ENCODE data around the gene NPAS3. TPM values are rescaled to one million over a fixed set of nuclear protein-coding genes. Genes with fewer than 3 reads are reported as not detected.

Gene NPAS3
- total and polyA plus RNA-seq, 2 of the 13 experiments (the other 11 are each of a cell fraction or from before 2014, with no cell fraction given) = not detected

- Histone ChIP-seq H3K9me3 (ENCODE audit: low read length) (no peaks in the 10 kb centered on the region), H3K27ac (ENCODE audit: extremely low read length, insufficient read depth, low read length) (no peak overlapping the region), H3K27me3 (ENCODE audit: control insufficient read depth in 1 of 2, insufficient read depth in 2 of 2, low read length in 2 of 2) (no peaks in the 10 kb centered on the region), H3K4me1 (ENCODE audit: insufficient read depth, low read length) (no peaks in the 10 kb centered on the region), H3K36me3 (replicated peaks in 1 of 2; ENCODE audit: control insufficient read depth in 1 of 2, insufficient read depth in 2 of 2, low read length in 2 of 2) (no peaks in the 10 kb centered on the region), H3K4me2 (ENCODE audit: low read depth, low read length) (no peak overlapping the region), H3K4me3 (replicated peaks in 1 of 3; ENCODE audit: insufficient read depth in 1 of 3, low read depth in 2 of 3, low read length in 3 of 3) (no peak overlapping the region), H3K79me2 (ENCODE audit: insufficient read depth, low read length) (no peaks in the 10 kb centered on the region), H2AFZ (ENCODE audit: low read length) (no peak overlapping the region), H4K20me1 (ENCODE audit: insufficient read depth, low read length) (no peaks in the 10 kb centered on the region), H3K9ac (ENCODE audit: insufficient read depth, low read depth, low read length) (no peak overlapping the region)
- ATAC-seq (no peak), DNase-seq (ENCODE audit: low spot score) (no peak), FAIRE-seq (no peak)
- in situ Hi-C loops (cut with HindIII; ENCODE audit: extremely low pct_ligation_motif_present, low pct_unique_long_range_greater_than_20kb) = no loop called here
- CTCF ChIA-PET (ENCODE audit: low intra/inter-chr PET ratio, low total read pairs) = no interaction called here
- TF ChIP-seq ZNF530 (CRISPR knock-in tag; IDR thresholded peaks at IDR 0.05; ENCODE audit: low read depth) (no peak), ZNF10 (CRISPR knock-in tag; IDR thresholded peaks at IDR 0.05; ENCODE audit: borderline replicate concordance, low read depth) (no peak), SMC3 (IDR thresholded peaks at IDR 0.05; ENCODE audit: low read length) (no peak), HNRNPUL1 (IDR thresholded peaks at IDR 0.05; ENCODE audit: low read depth, low read length) (no peak), FOXK2 (IDR thresholded peaks at IDR 0.05) (no peak), MTA3 (CRISPR knock-in tag; IDR thresholded peaks at IDR 0.05) (no peak), SAFB2 (CRISPR knock-in tag; IDR thresholded peaks at IDR 0.05; ENCODE audit: borderline replicate concordance, low read depth) (no peak), PAX8 (CRISPR knock-in tag; IDR thresholded peaks at IDR 0.05; ENCODE audit: borderline replicate concordance) (no peak), ZNF790 (CRISPR knock-in tag; IDR thresholded peaks at IDR 0.05; ENCODE audit: borderline replicate concordance) (no peak)
- TF ChIP-seq, protein P1, sequence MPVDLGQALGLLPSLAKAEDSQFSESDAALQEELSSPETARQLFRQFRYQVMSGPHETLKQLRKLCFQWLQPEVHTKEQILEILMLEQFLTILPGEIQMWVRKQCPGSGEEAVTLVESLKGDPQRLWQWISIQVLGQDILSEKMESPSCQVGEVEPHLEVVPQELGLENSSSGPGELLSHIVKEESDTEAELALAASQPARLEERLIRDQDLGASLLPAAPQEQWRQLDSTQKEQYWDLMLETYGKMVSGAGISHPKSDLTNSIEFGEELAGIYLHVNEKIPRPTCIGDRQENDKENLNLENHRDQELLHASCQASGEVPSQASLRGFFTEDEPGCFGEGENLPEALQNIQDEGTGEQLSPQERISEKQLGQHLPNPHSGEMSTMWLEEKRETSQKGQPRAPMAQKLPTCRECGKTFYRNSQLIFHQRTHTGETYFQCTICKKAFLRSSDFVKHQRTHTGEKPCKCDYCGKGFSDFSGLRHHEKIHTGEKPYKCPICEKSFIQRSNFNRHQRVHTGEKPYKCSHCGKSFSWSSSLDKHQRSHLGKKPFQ (CRISPR knock-in tag; IDR thresholded peaks at IDR 0.05; ENCODE audit: insufficient replicate concordance) = no peak
- intact Hi-C loops (cut with micrococcal nuclease; ENCODE audit: unreplicated experiment) = no loop called here
- WGBS (ENCODE audit: low lambda C conversion rate) = 2% methylated on average over 2 of the region's 2 CpGs
- POLR2A ChIA-PET = no interaction called here
- no TSS peak for BruUV-seq (replicated peaks)
These were observed 595.4 kb downstream of the NPAS3 start for GRCh38 chr14:33534104-33534503.

Measured in HepG2 (cell line).